ENCODE measurements around the gene EMD. TPM values are rescaled to one million over a fixed set of nuclear protein-coding genes. Genes with fewer than 3 reads are reported as not detected.
A peak's percentile ranks its signal among the peaks of the same experiment; 100 is the strongest.

Gene EMD
- total and polyA plus RNA-seq, 10 of the 15 experiments (the other 5 are each of a cell fraction or from before 2014, with no cell fraction given): 0.76 to 100 (median 43.2) TPM

DNA sequence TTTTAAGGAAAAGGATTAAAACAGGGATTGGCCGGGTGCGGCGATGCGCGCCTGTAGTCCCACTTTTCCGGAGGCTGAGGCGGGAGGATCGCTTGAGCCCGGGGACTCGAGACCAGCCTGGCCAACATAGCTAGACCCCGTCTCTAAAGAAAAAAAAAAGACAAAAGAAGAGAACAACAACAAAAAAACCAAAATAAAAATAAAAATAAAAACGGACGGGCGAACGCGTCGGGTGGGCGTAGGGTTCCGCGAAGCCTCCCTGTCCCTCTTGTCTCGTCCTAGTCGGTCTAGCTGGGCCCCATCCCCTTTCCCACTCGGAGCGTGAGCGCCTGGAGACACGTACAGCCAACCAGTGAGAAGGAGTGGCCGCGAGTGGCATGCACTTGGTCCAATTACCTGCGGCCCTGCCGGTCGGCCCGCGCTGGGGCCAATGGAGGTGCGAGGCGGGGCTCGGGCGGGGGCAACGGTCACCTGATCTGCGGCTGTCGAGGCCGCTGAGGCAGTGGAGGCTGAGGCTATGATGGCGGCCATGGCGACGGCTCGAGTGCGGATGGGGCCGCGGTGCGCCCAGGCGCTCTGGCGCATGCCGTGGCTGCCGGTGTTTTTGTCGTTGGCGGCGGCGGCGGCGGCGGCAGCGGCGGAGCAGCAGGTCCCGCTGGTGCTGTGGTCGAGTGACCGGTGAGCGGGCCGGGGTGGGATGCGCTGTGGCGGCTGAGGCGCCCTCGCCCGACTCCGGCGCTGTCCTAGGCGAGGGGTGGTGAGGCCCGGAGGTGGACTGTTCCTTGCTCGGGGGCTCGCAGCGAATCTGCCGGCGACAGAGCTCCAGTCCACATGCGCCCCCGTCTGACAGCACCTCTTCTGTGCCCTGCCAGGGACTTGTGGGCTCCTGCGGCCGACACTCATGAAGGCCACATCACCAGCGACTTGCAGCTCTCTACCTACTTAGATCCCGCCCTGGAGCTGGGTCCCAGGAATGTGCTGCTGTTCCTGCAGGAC lies 49.4 kb downstream of the EMD start, which contains the start of gene ATP6AP1 (continued):
- TF ChIP-seq SKIL (IDR thresholded peaks at IDR 0.05; ENCODE audit: low read depth, poor library complexity, severe bottlenecking): no peak
- TF ChIP-seq ZNF24 (IDR thresholded peaks at IDR 0.05): no peak
- TF ChIP-seq KAT2A (conservative IDR thresholded peaks at IDR 0.05; ENCODE audit: control insufficient read depth, low read depth, low read length): no peak
- TF ChIP-seq MEF2A (IDR thresholded peaks at IDR 0.05; ENCODE audit: insufficient read depth, low read depth, low read length): no peak
- TF ChIP-seq SMAD5 (IDR thresholded peaks at IDR 0.05; ENCODE audit: low read depth): no peak
- no peak for TF ChIP-seq ATF2 (IDR thresholded peaks at IDR 0.05; ENCODE audit: low read length)
- TF ChIP-seq E2F4 (IDR thresholded peaks at IDR 0.05; ENCODE audit: low read depth, low read length): no peak
- TF ChIP-seq MXI1 (IDR thresholded peaks at IDR 0.05; ENCODE audit: low read depth, low read length): no peak
- no peak for TF ChIP-seq BACH1 (IDR thresholded peaks at IDR 0.05; ENCODE audit: borderline replicate concordance)
- peak; percentile 64 for TF ChIP-seq FOS (IDR thresholded peaks at IDR 0.05; ENCODE audit: borderline replicate concordance, extremely low read depth, insufficient read length)
- TF ChIP-seq CBFB (IDR thresholded peaks at IDR 0.05; ENCODE audit: low read depth): 0 out of 2 replicates have a peak, but pooled peaks have one; percentile 40
- TF ChIP-seq TCF3 (IDR thresholded peaks at IDR 0.05; ENCODE audit: borderline replicate concordance, insufficient read depth, low read depth, low read length): no peak
- TF ChIP-seq CEBPB (IDR thresholded peaks at IDR 0.05; ENCODE audit: borderline replicate concordance in 1 of 2, low read depth in 2 of 2, low read length in 2 of 2): no peak
- no peak for TF ChIP-seq MYB (IDR thresholded peaks at IDR 0.05; ENCODE audit: borderline replicate concordance, low read depth, low read length)
- TF ChIP-seq CREB1 (IDR thresholded peaks at IDR 0.05; ENCODE audit: low read depth): 0 out of 2 replicates have a peak, but pooled peaks have one; percentile 21
- 0 out of 2 replicates have a peak, but pooled peaks have one; percentile 40 for TF ChIP-seq CREM (IDR thresholded peaks at IDR 0.05; ENCODE audit: low read depth)
- no peak for TF ChIP-seq WRNIP1 (IDR thresholded peaks at IDR 0.05; ENCODE audit: borderline replicate concordance, low read depth, low read length)
- TF ChIP-seq SIN3A (IDR thresholded peaks at IDR 0.05; ENCODE audit: low read depth, low read length): no peak; the same call in 1 of the 2 replicates
- TF ChIP-seq, protein P1, sequence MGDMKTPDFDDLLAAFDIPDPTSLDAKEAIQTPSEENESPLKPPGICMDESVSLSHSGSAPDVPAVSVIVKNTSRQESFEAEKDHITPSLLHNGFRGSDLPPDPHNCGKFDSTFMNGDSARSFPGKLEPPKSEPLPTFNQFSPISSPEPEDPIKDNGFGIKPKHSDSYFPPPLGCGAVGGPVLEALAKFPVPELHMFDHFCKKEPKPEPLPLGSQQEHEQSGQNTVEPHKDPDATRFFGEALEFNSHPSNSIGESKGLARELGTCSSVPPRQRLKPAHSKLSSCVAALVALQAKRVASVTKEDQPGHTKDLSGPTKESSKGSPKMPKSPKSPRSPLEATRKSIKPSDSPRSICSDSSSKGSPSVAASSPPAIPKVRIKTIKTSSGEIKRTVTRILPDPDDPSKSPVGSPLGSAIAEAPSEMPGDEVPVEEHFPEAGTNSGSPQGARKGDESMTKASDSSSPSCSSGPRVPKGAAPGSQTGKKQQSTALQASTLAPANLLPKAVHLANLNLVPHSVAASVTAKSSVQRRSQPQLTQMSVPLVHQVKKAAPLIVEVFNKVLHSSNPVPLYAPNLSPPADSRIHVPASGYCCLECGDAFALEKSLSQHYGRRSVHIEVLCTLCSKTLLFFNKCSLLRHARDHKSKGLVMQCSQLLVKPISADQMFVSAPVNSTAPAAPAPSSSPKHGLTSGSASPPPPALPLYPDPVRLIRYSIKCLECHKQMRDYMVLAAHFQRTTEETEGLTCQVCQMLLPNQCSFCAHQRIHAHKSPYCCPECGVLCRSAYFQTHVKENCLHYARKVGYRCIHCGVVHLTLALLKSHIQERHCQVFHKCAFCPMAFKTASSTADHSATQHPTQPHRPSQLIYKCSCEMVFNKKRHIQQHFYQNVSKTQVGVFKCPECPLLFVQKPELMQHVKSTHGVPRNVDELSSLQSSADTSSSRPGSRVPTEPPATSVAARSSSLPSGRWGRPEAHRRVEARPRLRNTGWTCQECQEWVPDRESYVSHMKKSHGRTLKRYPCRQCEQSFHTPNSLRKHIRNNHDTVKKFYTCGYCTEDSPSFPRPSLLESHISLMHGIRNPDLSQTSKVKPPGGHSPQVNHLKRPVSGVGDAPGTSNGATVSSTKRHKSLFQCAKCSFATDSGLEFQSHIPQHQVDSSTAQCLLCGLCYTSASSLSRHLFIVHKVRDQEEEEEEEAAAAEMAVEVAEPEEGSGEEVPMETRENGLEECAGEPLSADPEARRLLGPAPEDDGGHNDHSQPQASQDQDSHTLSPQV (IDR thresholded peaks at IDR 0.05): no peak
- TF ChIP-seq IKZF2 (IDR thresholded peaks at IDR 0.05): peak in 1 of 2 experiments; percentile 31; a peak in 1 of 4 replicates
- TF ChIP-seq CHD1 (IDR thresholded peaks at IDR 0.05; ENCODE audit: low read depth, low read length): no peak
